K562 (cell line): ENCODE data around the gene PPP1R14D. TPM values are rescaled to one million over a fixed set of nuclear protein-coding genes. Genes with fewer than 3 reads are reported as not detected.
A peak's percentile ranks its signal among the peaks of the same experiment; 100 is the strongest.

Experiments
- CBX1 ChIP-seq: sonication (generic); IDR thresholded peaks from 2 replicates; pipeline ENCODE4 v1.6.1; 2016; ENCODE audit warnings: antibody characterized with exemption, low read depth, mild to moderate bottlenecking
- E2F6 ChIP-seq, 2 experiments: IDR thresholded peaks; 2 replicates each; pipeline ENCODE4 v1.6.1; 2011; ENCODE audit warnings: borderline replicate concordance in 1 of 2, control low read depth in 1 of 2, low read depth in 1 of 2, low read length in 1 of 2, mild to moderate bottlenecking in 1 of 2, mixed read lengths in 1 of 2, moderate library complexity in 1 of 2; ENCODE audit not compliant: insufficient read depth in 1 of 2, insufficient read length in 1 of 2, poor library complexity in 1 of 2, severe bottlenecking in 1 of 2; ENCODE audit errors: extremely low read depth in 1 of 2
- EHMT2 ChIP-seq: fragments of 450-650 bp; IDR thresholded peaks from 2 replicates; pipeline ENCODE4 v1.6.1; 2018; ENCODE audit warnings: antibody characterized with exemption
- GATAD2A ChIP-seq: fragments of 450-650 bp; IDR thresholded peaks from 2 replicates; pipeline ENCODE4 v1.6.1; 2017
- KAT7 ChIP-seq: sonication (generic); formaldehyde crosslinking; IDR thresholded peaks from 2 replicates; pipeline ENCODE4 v1.8.0; 2022; ENCODE audit warnings: missing genetic modification reagents, mild to moderate bottlenecking, borderline replicate concordance
- KLF1 ChIP-seq: fragments of 450-650 bp; IDR thresholded peaks from 2 replicates; pipeline ENCODE4 v1.6.1; 2016; ENCODE audit warnings: missing genetic modification characterization, missing compliant biosample characterization
- MAFG ChIP-seq: fragments of 450-650 bp; conservative IDR thresholded peaks from 2 replicates; pipeline ENCODE4 v1.6.1; 2016; ENCODE audit warnings: missing genetic modification characterization, missing compliant biosample characterization
- RBFOX2 ChIP-seq: fragments of 200-400 bp; formaldehyde crosslinking; IDR thresholded peaks from 2 replicates; pipeline ENCODE4 v1.6.1; 2017; ENCODE audit warnings: low read depth, mild to moderate bottlenecking, low read length, moderate library complexity
- RNF2 ChIP-seq: sonication (generic); IDR thresholded peaks from 2 replicates; pipeline ENCODE4 v1.6.1; 2016
- SOX6 ChIP-seq: fragments of 450-650 bp; IDR thresholded peaks from 2 replicates; pipeline ENCODE4 v1.6.1; 2014; ENCODE audit warnings: mild to moderate bottlenecking
- TFAM ChIP-seq: fragments of 250-450 bp; sonication (Bioruptor Pico); conservative IDR thresholded peaks from 2 replicates; pipeline ENCODE4 v1.5.0; 2021; ENCODE audit warnings: mild to moderate bottlenecking, moderate library complexity
- WHSC1 ChIP-seq: IDR thresholded peaks from one replicate; pipeline ENCODE4 v1.6.1; 2012; ENCODE audit warnings: low read length, control low read depth, inconsistent platforms
- ZBTB1 ChIP-seq: sonication (generic); formaldehyde crosslinking; IDR thresholded peaks from 2 replicates; pipeline ENCODE4 v1.8.1; 2023; ENCODE audit warnings: missing genetic modification reagents, low read depth, mild to moderate bottlenecking, borderline replicate concordance
- polyA plus RNA-seq, 8 experiments: library from polyadenylated mRNA; depleted of rRNA in 4 of 8; stranded (reverse) in 5 of 8; unstranded in 3 of 8; fragments of >200 nt; fragmentation: Nextera tagmentation in 2 of 8; fragmentation: Illumina TruSeq in 1 of 8; extraction: Ambion mirVana in 2 of 8; extraction: Trizol in 1 of 8; gene quantifications; 2 replicates each; pipeline versions ENCODE4 v1.2.1 to v1.2.3, GENCODE V29; 2011 to 2014; ENCODE audit warnings: inconsistent platforms in 1 of 8, missing spikeins in 1 of 8
- total RNA-seq, 7 experiments: library from RNA; depleted of rRNA in 6 of 7; stranded (reverse); fragments of >200 nt in 6 of 7; fragmentation: Illumina TruSeq in 2 of 7; extraction: Trizol in 2 of 7; gene quantifications; 2 replicates each; pipeline versions ENCODE4 v1.2.1 to v1.2.3, GENCODE V29; 2011 to 2021; ENCODE audit warnings: low replicate concordance in 1 of 7
- TF ChIP-seq, protein P1 (sequence below): fragments of 200-800 bp; sonication (Bioruptor generic); IDR thresholded peaks from 2 replicates; pipeline ENCODE4 v1.6.1; 2016; ENCODE audit warnings: missing genetic modification characterization, missing compliant biosample characterization
- TF ChIP-seq, protein P2 (sequence below): fragments of 450-650 bp; IDR thresholded peaks from 2 replicates; pipeline ENCODE4 v1.7.1; 2018; ENCODE audit warnings: mild to moderate bottlenecking, low read depth; ENCODE audit not compliant: partially characterized antibody

PPP1R14D gene
- total and polyA plus RNA-seq, 9 of the 15 experiments (the other 6 are each of a cell fraction or from before 2014, with no cell fraction given) = 0.11 to 0.18 TPM; not detected in 7

DNA sequence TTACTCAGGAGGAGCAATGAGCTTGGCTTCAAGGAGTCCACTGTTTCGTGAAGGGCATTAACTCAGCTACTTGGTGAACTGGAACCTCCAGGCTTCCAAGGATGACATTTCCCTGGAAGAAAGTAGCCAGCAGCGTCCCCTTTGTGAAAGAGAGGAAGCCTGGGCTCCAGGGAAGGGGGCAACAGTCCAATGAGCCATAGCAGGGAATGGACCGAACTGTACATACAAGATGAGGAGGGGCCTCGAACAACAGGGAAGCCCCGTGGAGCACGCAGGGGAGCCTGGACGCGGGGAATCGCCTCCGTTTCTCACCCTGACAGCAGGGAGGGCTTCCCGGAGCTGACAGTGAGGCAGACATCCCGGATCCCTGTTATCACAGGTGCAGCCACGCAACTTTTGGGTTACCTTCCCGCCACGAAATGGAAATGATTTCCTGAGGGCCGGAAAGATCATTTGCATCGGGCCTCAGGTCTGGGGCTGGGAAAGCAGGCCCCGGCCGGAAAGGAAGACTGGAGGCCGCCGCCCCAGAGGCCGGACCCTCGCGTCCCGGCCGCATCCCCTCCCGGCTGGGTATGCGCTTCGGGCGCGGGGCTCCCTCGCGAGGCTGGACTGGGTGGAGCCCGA is 14.9 kb upstream of the PPP1R14D start (continued):
- TF ChIP-seq, protein P1, sequence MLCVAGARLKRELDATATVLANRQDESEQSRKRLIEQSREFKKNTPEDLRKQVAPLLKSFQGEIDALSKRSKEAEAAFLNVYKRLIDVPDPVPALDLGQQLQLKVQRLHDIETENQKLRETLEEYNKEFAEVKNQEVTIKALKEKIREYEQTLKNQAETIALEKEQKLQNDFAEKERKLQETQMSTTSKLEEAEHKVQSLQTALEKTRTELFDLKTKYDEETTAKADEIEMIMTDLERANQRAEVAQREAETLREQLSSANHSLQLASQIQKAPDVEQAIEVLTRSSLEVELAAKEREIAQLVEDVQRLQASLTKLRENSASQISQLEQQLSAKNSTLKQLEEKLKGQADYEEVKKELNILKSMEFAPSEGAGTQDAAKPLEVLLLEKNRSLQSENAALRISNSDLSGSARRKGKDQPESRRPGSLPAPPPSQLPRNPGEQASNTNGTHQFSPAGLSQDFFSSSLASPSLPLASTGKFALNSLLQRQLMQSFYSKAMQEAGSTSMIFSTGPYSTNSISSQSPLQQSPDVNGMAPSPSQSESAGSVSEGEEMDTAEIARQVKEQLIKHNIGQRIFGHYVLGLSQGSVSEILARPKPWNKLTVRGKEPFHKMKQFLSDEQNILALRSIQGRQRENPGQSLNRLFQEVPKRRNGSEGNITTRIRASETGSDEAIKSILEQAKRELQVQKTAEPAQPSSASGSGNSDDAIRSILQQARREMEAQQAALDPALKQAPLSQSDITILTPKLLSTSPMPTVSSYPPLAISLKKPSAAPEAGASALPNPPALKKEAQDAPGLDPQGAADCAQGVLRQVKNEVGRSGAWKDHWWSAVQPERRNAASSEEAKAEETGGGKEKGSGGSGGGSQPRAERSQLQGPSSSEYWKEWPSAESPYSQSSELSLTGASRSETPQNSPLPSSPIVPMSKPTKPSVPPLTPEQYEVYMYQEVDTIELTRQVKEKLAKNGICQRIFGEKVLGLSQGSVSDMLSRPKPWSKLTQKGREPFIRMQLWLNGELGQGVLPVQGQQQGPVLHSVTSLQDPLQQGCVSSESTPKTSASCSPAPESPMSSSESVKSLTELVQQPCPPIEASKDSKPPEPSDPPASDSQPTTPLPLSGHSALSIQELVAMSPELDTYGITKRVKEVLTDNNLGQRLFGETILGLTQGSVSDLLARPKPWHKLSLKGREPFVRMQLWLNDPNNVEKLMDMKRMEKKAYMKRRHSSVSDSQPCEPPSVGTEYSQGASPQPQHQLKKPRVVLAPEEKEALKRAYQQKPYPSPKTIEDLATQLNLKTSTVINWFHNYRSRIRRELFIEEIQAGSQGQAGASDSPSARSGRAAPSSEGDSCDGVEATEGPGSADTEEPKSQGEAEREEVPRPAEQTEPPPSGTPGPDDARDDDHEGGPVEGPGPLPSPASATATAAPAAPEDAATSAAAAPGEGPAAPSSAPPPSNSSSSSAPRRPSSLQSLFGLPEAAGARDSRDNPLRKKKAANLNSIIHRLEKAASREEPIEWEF = no peak
- TF ChIP-seq GATAD2A = no peak
- no peak for TF ChIP-seq MAFG (tag)
- TF ChIP-seq ZBTB1 (CRISPR knock-in tag) = peak; percentile 18; the same call in 1 of the 2 replicates
- no peak for TF ChIP-seq EHMT2
- no peak for TF ChIP-seq TFAM (CRISPR knock-in tag)
- no peak for TF ChIP-seq WHSC1
- no peak for TF ChIP-seq E2F6 (IDR thresholded peaks at IDR 0.05; ENCODE audit: borderline replicate concordance in 1 of 2, extremely low read depth in 1 of 2, insufficient read depth in 1 of 2, insufficient read length in 1 of 2, low read depth in 1 of 2, low read length in 1 of 2, poor library complexity in 1 of 2, severe bottlenecking in 1 of 2)
- TF ChIP-seq, protein P2, sequence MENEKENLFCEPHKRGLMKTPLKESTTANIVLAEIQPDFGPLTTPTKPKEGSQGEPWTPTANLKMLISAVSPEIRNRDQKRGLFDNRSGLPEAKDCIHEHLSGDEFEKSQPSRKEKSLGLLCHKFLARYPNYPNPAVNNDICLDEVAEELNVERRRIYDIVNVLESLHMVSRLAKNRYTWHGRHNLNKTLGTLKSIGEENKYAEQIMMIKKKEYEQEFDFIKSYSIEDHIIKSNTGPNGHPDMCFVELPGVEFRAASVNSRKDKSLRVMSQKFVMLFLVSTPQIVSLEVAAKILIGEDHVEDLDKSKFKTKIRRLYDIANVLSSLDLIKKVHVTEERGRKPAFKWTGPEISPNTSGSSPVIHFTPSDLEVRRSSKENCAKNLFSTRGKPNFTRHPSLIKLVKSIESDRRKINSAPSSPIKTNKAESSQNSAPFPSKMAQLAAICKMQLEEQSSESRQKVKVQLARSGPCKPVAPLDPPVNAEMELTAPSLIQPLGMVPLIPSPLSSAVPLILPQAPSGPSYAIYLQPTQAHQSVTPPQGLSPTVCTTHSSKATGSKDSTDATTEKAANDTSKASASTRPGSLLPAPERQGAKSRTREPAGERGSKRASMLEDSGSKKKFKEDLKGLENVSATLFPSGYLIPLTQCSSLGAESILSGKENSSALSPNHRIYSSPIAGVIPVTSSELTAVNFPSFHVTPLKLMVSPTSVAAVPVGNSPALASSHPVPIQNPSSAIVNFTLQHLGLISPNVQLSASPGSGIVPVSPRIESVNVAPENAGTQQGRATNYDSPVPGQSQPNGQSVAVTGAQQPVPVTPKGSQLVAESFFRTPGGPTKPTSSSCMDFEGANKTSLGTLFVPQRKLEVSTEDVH = no peak
- TF ChIP-seq RBFOX2 = 0 out of 2 replicates have a peak, but pooled peaks have one; percentile 15
- no peak for TF ChIP-seq RNF2
- no peak for TF ChIP-seq KLF1 (tag)
- TF ChIP-seq SOX6 = no peak
- TF ChIP-seq CBX1 = no peak
- peak; percentile 81; the same call in 1 of the 2 replicates for TF ChIP-seq KAT7
